Uterus (tissue), 2 donors: Measurements from ENCODE around the gene CHERP.

ENCODE experiments used
- CTCF ChIP-seq, 4 experiments: fragments of 200-600 bp in 2 of 4; fragments of 450-650 bp in 2 of 4; sonication (generic) in 2 of 4; IDR thresholded peaks; one replicate each; pipeline ENCODE4 v1.5.1; 2016 to 2019; ENCODE audit warnings: antibody characterized with exemption in 4 of 4, mild to moderate bottlenecking in 2 of 4, moderate library complexity in 1 of 4
- POLR2A ChIP-seq, 2 donors: fragments of 450-650 bp; IDR thresholded peaks; one replicate each; pipeline ENCODE4 v1.6.1; 2016; ENCODE audit warnings: antibody characterized with exemption in 2 of 2, mild to moderate bottlenecking in 1 of 2, moderate library complexity in 1 of 2

- TF ChIP-seq CTCF (IDR thresholded peaks at IDR 0.05) (no peak), POLR2A (IDR thresholded peaks at IDR 0.05) (no peak)
These were observed 2.4 kb upstream of the CHERP start for GRCh38 chr19:16544473-16545231.
